22Rv1 (cell line): ENCODE measurements around the gene HOXD10.

ENCODE experiments used
- H3K27ac ChIP-seq: fragments of 450-650 bp; 2 replicates; pipeline ENCODE4 v1.5.1; 2017
- CTCF ChIP-seq: fragments of 450-650 bp; IDR thresholded peaks from 2 replicates; pipeline ENCODE4 v1.5.1; 2017; ENCODE audit warnings: mild to moderate bottlenecking
- ZFX ChIP-seq: fragments of 450-650 bp; IDR thresholded peaks from 2 replicates; pipeline ENCODE4 v1.6.1; 2017; ENCODE audit warnings: antibody characterized with exemption, borderline replicate concordance

Gene HOXD10

GRCh38 chr2:176099159-176099727 lies 17.3 kb upstream of the HOXD10 start:
- H3K27ac ChIP-seq, result no peak overlapping the region
- TF ChIP-seq ZFX (no peak), CTCF (no peak)

GRCh38 chr2:176099728-176100546 lies 16.6 kb upstream of the HOXD10 start, which contains the start of gene HOXD12:
HOXD12 (plus strand) TSS chr2:176099795; CDS start chr2:176099802, 7 bp downstream.
- TF ChIP-seq CTCF (no peak), ZFX (no peak)
- H3K27ac ChIP-seq, result no peak within 1 kb of the TSS

GRCh38 chr2:176100547-176101140 lies 15.9 kb upstream of the HOXD10 start:
- TF ChIP-seq CTCF (no peak), ZFX (no peak)
- no peak overlapping the region for H3K27ac ChIP-seq

GRCh38 chr2:176101216-176101830 lies 15.3 kb upstream of the HOXD10 start:
- no peak for TF ChIP-seq ZFX
- TF ChIP-seq CTCF, result no peak
- no peak overlapping the region for H3K27ac ChIP-seq

GRCh38 chr2:176101842-176102241 lies 14.7 kb upstream of the HOXD10 start:
- H3K27ac ChIP-seq, result no peak overlapping the region
- TF ChIP-seq CTCF, result no peak
- TF ChIP-seq ZFX, result no peak

GRCh38 chr2:176102309-176102866 lies 14.2 kb upstream of the HOXD10 start:
- no peak for TF ChIP-seq CTCF
- no peak for TF ChIP-seq ZFX
- no peak overlapping the region for H3K27ac ChIP-seq
